ENCODE results near the gene TJP3.

GRCh38 chr19:3796358-3796757 is 88.2 kb downstream of the TJP3 start:
- TF ChIP-seq EZH2 (IDR thresholded peaks at IDR 0.05; ENCODE audit: borderline replicate concordance) (no peak), CTCF (IDR thresholded peaks at IDR 0.05; ENCODE audit: poor library complexity) (no peak), EZH2phosphoT487 (IDR thresholded peaks at IDR 0.05; ENCODE audit: low read depth, severe bottlenecking, unreplicated experiment) (no peak)

All from hepatocyte (in vitro differentiated cells).